ENCODE results near the gene SNX4.

DNA sequence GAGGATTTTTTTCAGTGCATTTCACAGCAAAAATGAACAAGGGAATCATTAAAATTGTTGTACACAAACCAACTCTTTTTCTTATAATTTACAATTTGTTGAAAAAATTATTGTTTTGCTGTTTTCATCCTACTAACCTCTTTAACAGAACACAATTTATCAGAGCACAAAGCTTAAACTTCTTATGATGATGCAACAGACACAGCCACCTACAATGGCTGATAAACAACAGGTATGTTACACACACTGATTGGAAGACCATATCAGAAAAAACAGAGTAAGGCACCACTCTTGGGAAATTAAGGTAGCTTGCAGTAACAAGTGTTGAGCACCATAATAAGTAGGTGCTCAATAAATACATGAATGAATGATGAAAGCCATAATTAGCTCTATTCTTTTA is 8.9 kb upstream of the SNX4 start:
- TF ChIP-seq, protein P1, sequence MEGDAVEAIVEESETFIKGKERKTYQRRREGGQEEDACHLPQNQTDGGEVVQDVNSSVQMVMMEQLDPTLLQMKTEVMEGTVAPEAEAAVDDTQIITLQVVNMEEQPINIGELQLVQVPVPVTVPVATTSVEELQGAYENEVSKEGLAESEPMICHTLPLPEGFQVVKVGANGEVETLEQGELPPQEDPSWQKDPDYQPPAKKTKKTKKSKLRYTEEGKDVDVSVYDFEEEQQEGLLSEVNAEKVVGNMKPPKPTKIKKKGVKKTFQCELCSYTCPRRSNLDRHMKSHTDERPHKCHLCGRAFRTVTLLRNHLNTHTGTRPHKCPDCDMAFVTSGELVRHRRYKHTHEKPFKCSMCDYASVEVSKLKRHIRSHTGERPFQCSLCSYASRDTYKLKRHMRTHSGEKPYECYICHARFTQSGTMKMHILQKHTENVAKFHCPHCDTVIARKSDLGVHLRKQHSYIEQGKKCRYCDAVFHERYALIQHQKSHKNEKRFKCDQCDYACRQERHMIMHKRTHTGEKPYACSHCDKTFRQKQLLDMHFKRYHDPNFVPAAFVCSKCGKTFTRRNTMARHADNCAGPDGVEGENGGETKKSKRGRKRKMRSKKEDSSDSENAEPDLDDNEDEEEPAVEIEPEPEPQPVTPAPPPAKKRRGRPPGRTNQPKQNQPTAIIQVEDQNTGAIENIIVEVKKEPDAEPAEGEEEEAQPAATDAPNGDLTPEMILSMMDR (IDR thresholded peaks at IDR 0.05), result no peak
- TF ChIP-seq POLR2A (IDR thresholded peaks at IDR 0.05), result no peak

Data from esophagus squamous epithelium (tissue), 4 donors.